ENCODE data around the gene RILPL1.
"Not testable (repeated sequence)": the region's sequence is repeated elsewhere in the genome, so short reads cannot be mapped to it uniquely, and the experiment has no call there.

GRCh38 chr12:123554136-123554535 lies 20.6 kb upstream of the RILPL1 start:
- not testable (repeated sequence) for TF ChIP-seq EZH2 (IDR thresholded peaks at IDR 0.05; ENCODE audit: low read length); CTCF (optimal IDR thresholded peaks at IDR 0.05 in 1 of 3, IDR thresholded peaks at IDR 0.05 in 1 of 3, conservative IDR thresholded peaks at IDR 0.05 in 1 of 3; ENCODE audit: extremely low read depth in 1 of 3, insufficient read depth in 2 of 3, low read length in 3 of 3)
